Stimulated activated CD4-positive, alpha-beta T cell treated with anti-CD3 and anti-CD28 coated beads, TNF-alpha, amount 100 ng/mL, for 48 hours (primary cell): Measurements from ENCODE around the gene RASD1.

Experiments
- DNase-seq, 3 donors: peaks; one replicate each; pipeline ENCODE4 v3.0.0-alpha.2; 2020; ENCODE audit warnings: low read depth in 3 of 3

The RASD1 gene

GRCh38 chr17:17527534-17527933 is 31.3 kb upstream of the RASD1 start:
- DNase-seq, result no peak

- no peak for DNase-seq
Observed at GRCh38 chr17:17526369-17526768, 30.2 kb upstream of the RASD1 start.

GRCh38 chr17:17525956-17526355 is 29.8 kb upstream of the RASD1 start:
- no peak for DNase-seq

- no peak for DNase-seq
Observed at GRCh38 chr17:17525311-17525710, 29.1 kb upstream of the RASD1 start.

GRCh38 chr17:17523731-17524490 is 27.7 kb upstream of the RASD1 start:
- no peak for DNase-seq

GRCh38 chr17:17523001-17523730 is 27.0 kb upstream of the RASD1 start:
- no peak for DNase-seq

- no peak for DNase-seq
Observed at GRCh38 chr17:17520599-17521232, 24.5 kb upstream of the RASD1 start.

- DNase-seq, result no peak
Observed at GRCh38 chr17:17519886-17520285, 23.7 kb upstream of the RASD1 start.

- no peak for DNase-seq
Observed at GRCh38 chr17:17518951-17519350, 22.8 kb upstream of the RASD1 start.

- DNase-seq, result no peak
Observed at GRCh38 chr17:17518014-17518413, 21.8 kb upstream of the RASD1 start.

- no peak for DNase-seq
Observed at GRCh38 chr17:17516941-17517720, 20.9 kb upstream of the RASD1 start.

GRCh38 chr17:17515934-17516930 is 20.0 kb upstream of the RASD1 start:
- DNase-seq, result no peak

GRCh38 chr17:17514993-17515933 is 19.1 kb upstream of the RASD1 start:
- DNase-seq, result no peak

GRCh38 chr17:17514361-17514992 is 18.3 kb upstream of the RASD1 start:
- no peak for DNase-seq

GRCh38 chr17:17513626-17514025 is 17.4 kb upstream of the RASD1 start:
- DNase-seq, result no peak

GRCh38 chr17:17512866-17513265 is 16.7 kb upstream of the RASD1 start:
- no peak for DNase-seq

- no peak for DNase-seq
Observed at GRCh38 chr17:17511881-17512858, 16.0 kb upstream of the RASD1 start.

- no peak for DNase-seq
Observed at GRCh38 chr17:17511293-17511741, 15.1 kb upstream of the RASD1 start.
